Brain microvascular endothelial cell (primary cell): ENCODE measurements around the gene SPATA7.
A peak's percentile ranks its signal among the peaks of the same experiment; 100 is the strongest.
"Not testable (repeated sequence)": the region's sequence is repeated elsewhere in the genome, so short reads cannot be mapped to it uniquely, and the experiment has no call there.

Source experiments
- DNase-seq: peaks from one replicate; pipeline ENCODE4 v3.0.0-alpha.2; 2020
- H3K27ac ChIP-seq: fragments of 250-450 bp; sonication (Bioruptor Pico); 2 replicates; pipeline ENCODE4 v1.5.1; 2020; ENCODE audit warnings: mild to moderate bottlenecking, moderate library complexity
- H3K27me3 ChIP-seq: fragments of 250-450 bp; sonication (Bioruptor Pico); replicated peaks from 2 replicates; pipeline ENCODE4 v1.5.1; 2020; ENCODE audit warnings: mild to moderate bottlenecking
- H3K36me3 ChIP-seq: fragments of 250-450 bp; sonication (Bioruptor Pico); replicated peaks from 2 replicates; pipeline ENCODE4 v1.5.1; 2020; ENCODE audit warnings: mild to moderate bottlenecking
- H3K4me3 ChIP-seq: 2 replicates; pipeline ENCODE4 v1.5.1; 2011; ENCODE audit warnings: low read depth, mild to moderate bottlenecking, control low read depth, low read length, moderate library complexity
- CTCF ChIP-seq: IDR thresholded peaks from 2 replicates; pipeline ENCODE4 v1.5.1; 2011; ENCODE audit warnings: low read depth, mild to moderate bottlenecking, moderate library complexity, low read length, control low read depth, inconsistent platforms; ENCODE audit errors: missing control alignments
- in situ Hi-C: cut with HindIII; loops from 2 replicates; pipeline ENCODE4 v1.10.0; 2017; ENCODE audit warnings: low sequenced_read_pairs, low pct_ligation_motif_present

Gene SPATA7

GRCh38 chr14:88364710-88365413, 20.6 kb upstream of the SPATA7 start:
- Histone ChIP-seq H3K27ac (no peak overlapping the region), H3K27me3 (no peaks in the 10 kb centered on the region), H3K4me3 (no peak overlapping the region), H3K36me3 (no peaks in the 10 kb centered on the region)
- no peak for TF ChIP-seq CTCF
- in situ Hi-C loops, result no loop called here
- no peak for DNase-seq

- Histone ChIP-seq H3K27ac (no peak overlapping the region), H3K27me3 (no peaks in the 10 kb centered on the region), H3K4me3 (no peak overlapping the region), H3K36me3 (no peaks in the 10 kb centered on the region)
- no peak for TF ChIP-seq CTCF
- in situ Hi-C loops, result no loop called here
- DNase-seq, result no peak
These were observed 16.0 kb upstream of the SPATA7 start for GRCh38 chr14:88369496-88369895.

GRCh38 chr14:88379706-88380343, 5.6 kb upstream of the SPATA7 start:
- no peak overlapping the region for H3K27ac ChIP-seq
- no peak for DNase-seq
- H3K27me3 ChIP-seq, result no peaks in the 10 kb centered on the region
- no peak overlapping the region for H3K4me3 ChIP-seq
- in situ Hi-C loops, result no loop called here
- no peaks in the 10 kb centered on the region for H3K36me3 ChIP-seq
- TF ChIP-seq CTCF, result no peak

GRCh38 chr14:88380405-88380804, 5.1 kb upstream of the SPATA7 start:
- no peak for DNase-seq
- in situ Hi-C loops, result no loop called here
- Histone ChIP-seq H3K4me3 (no peak overlapping the region), H3K36me3 (no peaks in the 10 kb centered on the region), H3K27me3 (no peaks in the 10 kb centered on the region), H3K27ac (no peak overlapping the region)
- peak; percentile 43 for TF ChIP-seq CTCF

- DNase-seq, H3K36me3 ChIP-seq, in situ Hi-C loops, H3K4me3 ChIP-seq, H3K27ac ChIP-seq, H3K27me3 ChIP-seq: not testable (repeated sequence)
These were observed 3.8 kb upstream of the SPATA7 start for GRCh38 chr14:88381634-88382033.

- no peak for DNase-seq
- in situ Hi-C loops, result no loop called here
- Histone ChIP-seq H3K27me3 (no peaks in the 10 kb centered on the region), H3K27ac (no peak overlapping the region), H3K36me3 (no peaks in the 10 kb centered on the region), H3K4me3 (peak overlapping the region; percentile 92)
- TF ChIP-seq CTCF, result no peak
These were observed 739 bp upstream of the SPATA7 start for GRCh38 chr14:88384718-88385117.
